CD4-positive, alpha-beta T cell (primary cell): ENCODE data around the gene BPIFB1. TPM values are rescaled to one million over a fixed set of nuclear protein-coding genes. Genes with fewer than 3 reads are reported as not detected.

Source experiments
- ATAC-seq: fragments of 200-7000 bp; cut with Tn5 transposase; one replicate; pipeline ENCODE4 v1.10.0; 2022; ENCODE audit warnings: mild to moderate bottlenecking; ENCODE audit not compliant: poor library complexity
- CTCF ChIA-PET: fragments of 350-600 bp; sonication (Branson Sonifier 250); formaldehyde crosslinking; loops from one replicate; lab custom pipeline; 2021; ENCODE audit warnings: antibody characterized with exemption, inconsistent platforms; lab: Charles Lee
- POLR2A ChIA-PET: fragments of 350-600 bp; sonication (Branson Sonifier 250); formaldehyde crosslinking; loops from one replicate; lab custom pipeline; 2021; ENCODE audit warnings: antibody characterized with exemption, inconsistent platforms; lab: Charles Lee
- DNase-seq, 14 experiments: peaks; one replicate each; pipeline ENCODE4 v3.0.0-alpha.2; 2013 to 2020; ENCODE audit warnings: mixed read lengths in 2 of 14
- H3K27ac ChIP-seq, 2 donors: one replicate each; pipeline versions ENCODE4 v1.5.1 to v1.7.0; 2013; ENCODE audit warnings: low read length in 2 of 2, low read depth in 1 of 2, mild to moderate bottlenecking in 1 of 2
- H3K27me3 ChIP-seq, 2 experiments: 1 replicate in 1 of 2; 2 replicates in 1 of 2; pipeline versions ENCODE4 v1.6.1 to v1.7.0; 2013; ENCODE audit warnings: low read length in 2 of 2, control low read depth in 1 of 2, mild to moderate bottlenecking in 1 of 2, moderate library complexity in 1 of 2; ENCODE audit not compliant: insufficient read depth in 2 of 2, control insufficient read depth in 1 of 2
- H3K36me3 ChIP-seq: one replicate; pipeline ENCODE4 v1.6.1; 2013; ENCODE audit warnings: low read length, control low read depth; ENCODE audit not compliant: insufficient read depth
- H3K4me1 ChIP-seq: one replicate; pipeline ENCODE4 v1.6.1; 2013; ENCODE audit warnings: low read length, control low read depth; ENCODE audit not compliant: insufficient read depth
- H3K4me3 ChIP-seq: one replicate; pipeline ENCODE4 v1.5.1; 2013; ENCODE audit warnings: mild to moderate bottlenecking, low read length, moderate library complexity
- H3K9me3 ChIP-seq, 2 experiments: 1 replicate in 1 of 2; 2 replicates in 1 of 2; pipeline versions ENCODE4 v1.6.1 to v1.7.0; 2013; ENCODE audit warnings: low read length in 2 of 2, mild to moderate bottlenecking in 2 of 2, control low read depth in 1 of 2, moderate library complexity in 1 of 2; ENCODE audit not compliant: control insufficient read depth in 1 of 2, insufficient read depth in 1 of 2
- H3K27ac Mint-ChIP-seq: one replicate; pipeline ENCODE4 v1.8.0; 2020; ENCODE audit warnings: mixed read lengths
- H3K27me3 Mint-ChIP-seq: one replicate; pipeline ENCODE4 v1.8.0; 2021; ENCODE audit warnings: mixed read lengths
- H3K36me3 Mint-ChIP-seq: one replicate; pipeline ENCODE4 v1.8.0; 2021; ENCODE audit warnings: low read depth, mixed read lengths
- H3K4me1 Mint-ChIP-seq: one replicate; pipeline ENCODE4 v1.8.0; 2021; ENCODE audit warnings: low read depth, mixed read lengths
- H3K4me3 Mint-ChIP-seq: one replicate; pipeline ENCODE4 v1.8.0; 2020; ENCODE audit warnings: mild to moderate bottlenecking, mixed read lengths
- H3K9me3 Mint-ChIP-seq: one replicate; pipeline ENCODE4 v1.8.0; 2020; ENCODE audit warnings: mixed read lengths
- CTCF ChIP-seq: fragments of 200-600 bp; IDR thresholded peaks from one replicate; pipeline ENCODE4 v1.8.0; 2022; ENCODE audit warnings: antibody characterized with exemption, mild to moderate bottlenecking
- intact Hi-C, 2 experiments: fragments of 100-400 bp; cut with DNase I in 1 of 2; cut with micrococcal nuclease in 1 of 2; formaldehyde crosslinking; loops; one replicate each; pipeline versions ENCODE4 v1.15.1 to v1.9.0; 2023 to 2025; cut with DNase I, micrococcal nuclease
- total RNA-seq, 174 experiments: library from RNA in 2 of 174; stranded (reverse) in 2 of 174; gene quantifications; one replicate each; pipeline ENCODE4 v1.2.3 and lab custom pipeline; 2021 to 2026

BPIFB1 gene
- total RNA-seq, 2 experiments from 2014 or later: not detected

- POLR2A ChIA-PET: no interaction called here
- CTCF ChIA-PET: no interaction called here
- Histone ChIP-seq H3K4me1 (no peaks in the 10 kb centered on the region), H3K27ac (no peak overlapping the region), H3K36me3 (no peaks in the 10 kb centered on the region), H3K4me3 (no peak overlapping the region), H3K27me3 (no peaks in the 10 kb centered on the region), H3K9me3 (no peaks in the 10 kb centered on the region)
- TF ChIP-seq CTCF: no peak
- ATAC-seq: no peak
- H3K27me3 Mint-ChIP-seq: peaks cover 7% of the 10 kb centered on the region
- no peak for DNase-seq
- H3K9me3 Mint-ChIP-seq: no peaks in the 10 kb centered on the region
- H3K36me3 Mint-ChIP-seq: no peaks in the 10 kb centered on the region
- no peak overlapping the region for H3K4me3 Mint-ChIP-seq
- intact Hi-C loops: no loop called here
- H3K4me1 Mint-ChIP-seq: no peaks in the 10 kb centered on the region
- H3K27ac Mint-ChIP-seq: no peak overlapping the region
These were observed 36.9 kb upstream of the BPIFB1 start for GRCh38 chr20:33246077-33246476.

- peaks cover 0 to 4% of the 10 kb centered on the region in 2 experiments for H3K9me3 ChIP-seq
- ChIA-PET CTCF (no interaction called here), POLR2A (no interaction called here)
- H3K27ac ChIP-seq: no peak overlapping the region
- Mint-ChIP-seq H3K27ac (no peak overlapping the region), H3K36me3 (no peaks in the 10 kb centered on the region), H3K9me3 (no peaks in the 10 kb centered on the region), H3K4me3 (no peak overlapping the region), H3K27me3 (peaks cover 11% of the 10 kb centered on the region), H3K4me1 (no peaks in the 10 kb centered on the region)
- no peak overlapping the region for H3K4me3 ChIP-seq
- DNase-seq (no peak), ATAC-seq (no peak)
- no peak for TF ChIP-seq CTCF
- H3K4me1 ChIP-seq: no peaks in the 10 kb centered on the region
- intact Hi-C loops: no loop called here
- H3K27me3 ChIP-seq: no peaks in the 10 kb centered on the region
- no peaks in the 10 kb centered on the region for H3K36me3 ChIP-seq
These were observed 33.6 kb upstream of the BPIFB1 start for GRCh38 chr20:33249456-33249855.

- intact Hi-C loops: no loop called here
- H3K36me3 ChIP-seq: no peaks in the 10 kb centered on the region
These were observed 32.3 kb upstream of the BPIFB1 start for GRCh38 chr20:33250666-33251065.

More at GRCh38 chr20:33250666-33251065, 32.3 kb upstream of the BPIFB1 start:
- no peak overlapping the region for H3K4me3 ChIP-seq
- Mint-ChIP-seq H3K4me3 (no peak overlapping the region), H3K36me3 (no peaks in the 10 kb centered on the region), H3K27me3 (peaks cover 17% of the 10 kb centered on the region), H3K9me3 (no peaks in the 10 kb centered on the region), H3K4me1 (no peaks in the 10 kb centered on the region), H3K27ac (no peak overlapping the region)
- H3K27me3 ChIP-seq: no peaks in the 10 kb centered on the region
- ChIA-PET CTCF (no interaction called here), POLR2A (no interaction called here)
- no peak for TF ChIP-seq CTCF
- no peak for ATAC-seq
- no peak overlapping the region for H3K27ac ChIP-seq
- no peaks in the 10 kb centered on the region for H3K4me1 ChIP-seq
- no peak for DNase-seq
- peaks cover 0 to 4% of the 10 kb centered on the region in 2 experiments for H3K9me3 ChIP-seq
